GM18507 (cell line): ENCODE results near the gene NT5M.
"Not testable (repeated sequence)": the region's sequence is repeated elsewhere in the genome, so short reads cannot be mapped to it uniquely, and the experiment has no call there.

Experiments used
- DNase-seq: peaks from one replicate; pipeline ENCODE4 v3.0.0; 2011; ENCODE audit warnings: low read depth; ENCODE audit not compliant: insufficient read length; ENCODE audit errors: extremely low spot score
- FAIRE-seq: peaks from 2 replicates; lab custom pipeline; 2011; peaks lifted over from hg19 to GRCh38; lab: Jason Lieb, UNC

NT5M gene

DNA sequence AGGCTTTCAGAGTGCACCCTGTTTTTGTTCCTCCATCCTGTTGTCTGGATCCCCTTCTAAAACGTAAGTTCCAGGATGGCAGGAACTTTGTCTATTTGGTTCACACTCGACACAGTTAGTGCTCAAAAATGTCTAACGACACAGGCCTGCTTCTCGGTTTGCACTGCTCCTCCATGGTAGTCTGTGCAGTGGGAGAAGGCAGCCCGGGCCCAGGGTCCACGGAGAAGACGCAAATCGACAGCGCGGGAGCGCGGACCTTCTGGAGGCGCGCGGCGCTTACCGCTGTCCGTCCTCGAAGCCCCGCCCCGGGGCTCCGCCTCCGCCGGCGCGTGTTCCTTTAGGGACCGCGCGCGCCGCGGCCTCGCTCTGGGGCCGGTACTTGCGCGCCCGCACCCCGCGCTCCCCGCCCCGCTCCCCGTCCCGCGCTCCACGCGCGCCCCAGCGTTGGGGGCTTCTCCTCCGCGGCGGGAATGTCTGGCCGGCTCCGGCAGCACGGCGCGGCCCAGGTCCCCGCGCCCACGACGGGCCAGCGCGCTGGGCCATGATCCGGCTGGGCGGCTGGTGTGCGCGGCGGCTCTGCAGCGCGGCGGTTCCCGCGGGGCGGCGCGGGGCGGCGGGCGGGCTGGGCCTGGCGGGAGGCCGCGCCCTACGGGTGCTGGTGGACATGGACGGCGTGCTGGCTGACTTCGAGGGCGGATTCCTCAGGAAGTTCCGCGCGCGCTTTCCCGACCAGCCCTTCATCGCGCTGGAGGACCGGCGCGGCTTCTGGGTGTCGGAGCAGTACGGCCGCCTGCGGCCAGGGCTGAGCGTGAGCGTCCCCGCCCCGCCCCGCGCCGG lies at the start of gene NT5M:
Gene NT5M, plus strand, starts transcription at position 364 of the 837 bp plus-strand sequence. Its CDS starts 178 bp downstream, at position 542.
- peak; percentile 67 for FAIRE-seq
- DNase-seq: peak; percentile 72

DNA sequence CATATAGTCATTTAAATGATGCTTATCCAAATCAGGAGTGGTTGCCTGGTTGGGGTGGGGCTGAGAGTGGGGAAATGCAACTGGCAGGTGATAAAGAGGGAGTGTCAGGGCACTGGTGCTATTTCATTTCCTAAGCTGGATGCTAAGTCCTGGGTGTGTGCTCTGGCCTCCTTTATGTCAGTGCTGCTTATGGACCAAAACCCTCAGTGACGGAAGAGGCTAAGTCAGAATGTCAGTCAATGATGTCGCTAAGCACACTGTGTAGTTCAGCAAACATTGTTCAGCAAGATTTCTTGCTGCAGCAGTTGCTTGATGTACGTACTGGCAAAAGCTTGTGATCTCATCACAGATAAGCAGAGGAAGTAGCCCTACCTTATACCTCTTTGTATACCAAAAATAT lies 49.8 kb upstream of the NT5M start:
- FAIRE-seq (no peak), DNase-seq (no peak)

- FAIRE-seq (no peak), DNase-seq (no peak)
Observed at GRCh38 chr17:17254036-17254435, 49.1 kb upstream of the NT5M start.

GRCh38 chr17:17255689-17256088 lies 47.5 kb upstream of the NT5M start:
- not testable (repeated sequence) for DNase-seq, FAIRE-seq

- DNase-seq (no peak), FAIRE-seq (no peak)
Observed at GRCh38 chr17:17256316-17256715, 46.9 kb upstream of the NT5M start.

GRCh38 chr17:17258011-17258410 lies 45.2 kb upstream of the NT5M start:
- FAIRE-seq (no peak), DNase-seq (no peak)

DNA sequence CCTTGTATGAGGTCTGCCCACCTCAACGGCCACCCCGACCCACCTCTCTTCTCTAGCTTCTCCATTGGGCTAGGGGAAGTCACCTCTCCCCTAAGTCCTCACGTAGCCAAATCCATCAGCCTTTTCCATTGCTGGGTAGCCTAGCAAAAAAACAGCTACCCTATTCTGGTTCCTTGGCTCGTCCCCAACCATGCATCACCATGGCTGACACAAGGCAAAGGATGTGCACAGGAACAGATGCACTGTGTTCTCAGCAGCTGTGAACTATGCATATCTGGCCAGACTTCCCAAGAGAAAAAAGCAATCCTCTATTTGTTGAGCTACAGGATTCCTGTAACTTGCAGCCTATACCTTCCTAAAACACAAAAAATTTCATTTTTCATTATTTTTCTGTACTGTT lies 44.2 kb upstream of the NT5M start:
- FAIRE-seq (no peak), DNase-seq (no peak)

GRCh38 chr17:17264430-17264829 lies 38.7 kb upstream of the NT5M start:
- FAIRE-seq (no peak), DNase-seq (no peak)

DNA sequence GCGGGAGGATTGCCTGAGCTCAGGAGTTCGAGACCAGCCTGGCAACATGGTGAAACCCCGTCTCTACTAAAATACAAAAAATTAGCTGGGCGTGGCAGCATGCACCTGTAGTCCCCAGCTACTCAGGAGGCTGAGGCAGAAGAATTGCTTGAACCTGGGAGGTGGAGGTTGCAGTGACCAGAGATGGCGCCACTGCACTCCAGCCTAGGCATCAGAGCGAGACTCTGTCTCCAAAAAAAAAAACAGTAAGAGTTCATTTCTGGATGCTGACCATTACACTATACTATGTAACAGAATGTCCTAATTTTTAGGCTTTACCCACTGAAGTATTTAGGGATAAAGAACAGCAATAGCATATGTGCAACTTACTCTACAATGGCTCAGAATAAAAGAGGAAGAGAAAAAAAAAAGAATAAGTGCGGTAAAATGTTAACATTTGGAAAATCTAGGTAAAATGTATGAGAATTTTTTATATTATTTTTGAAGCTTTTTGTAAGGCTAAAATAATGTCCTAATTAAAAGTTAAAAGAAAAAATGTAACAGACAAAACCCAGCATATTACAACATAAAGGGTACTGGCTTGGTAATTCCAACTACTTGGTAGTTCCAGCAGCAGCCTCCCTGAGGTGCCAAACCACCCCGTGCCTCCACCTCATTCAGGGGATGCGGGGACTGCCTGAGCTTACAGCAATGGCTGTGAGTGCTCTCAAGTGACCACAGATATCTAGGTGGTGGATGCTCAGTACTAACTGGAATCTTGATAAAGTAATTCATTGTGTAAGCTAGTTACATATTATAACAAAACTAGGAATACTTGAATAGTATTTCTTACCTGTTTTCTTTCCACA lies 33.0 kb upstream of the NT5M start:
- DNase-seq: no peak
- no peak for FAIRE-seq

- FAIRE-seq (no peak), DNase-seq (no peak)
Observed at GRCh38 chr17:17275971-17276370, 27.2 kb upstream of the NT5M start.

- not testable (repeated sequence) for DNase-seq, FAIRE-seq
Observed at GRCh38 chr17:17277431-17277830, 25.7 kb upstream of the NT5M start.

DNA sequence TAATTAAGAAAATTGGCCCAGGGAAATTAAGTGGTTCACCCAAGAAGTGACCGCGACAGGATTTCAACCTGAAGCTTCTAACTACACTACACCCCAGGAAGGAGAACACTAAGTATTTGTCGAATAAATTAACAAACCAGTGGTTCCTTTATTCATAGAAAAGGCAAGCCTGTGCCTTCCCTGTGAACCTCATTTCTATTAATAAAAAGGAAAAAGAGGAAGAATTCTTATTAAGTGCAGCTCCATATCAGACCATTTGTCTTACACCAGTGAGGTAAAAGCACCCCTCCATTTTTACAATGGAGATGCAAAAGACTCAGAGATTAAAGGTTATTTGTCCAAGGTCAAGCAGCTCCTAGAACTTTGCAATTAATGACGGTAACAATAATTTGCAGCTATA lies 23.9 kb upstream of the NT5M start:
- FAIRE-seq: no peak
- DNase-seq: no peak

- FAIRE-seq (peak; percentile 97), DNase-seq (peak; percentile 95)
Observed at GRCh38 chr17:17280613-17281549, 22.3 kb upstream of the NT5M start, which contains the start of gene COPS3. Gene COPS3, minus strand, starts transcription at chr17:17281246. Its CDS starts 60 bp downstream, at chr17:17281186.

DNA sequence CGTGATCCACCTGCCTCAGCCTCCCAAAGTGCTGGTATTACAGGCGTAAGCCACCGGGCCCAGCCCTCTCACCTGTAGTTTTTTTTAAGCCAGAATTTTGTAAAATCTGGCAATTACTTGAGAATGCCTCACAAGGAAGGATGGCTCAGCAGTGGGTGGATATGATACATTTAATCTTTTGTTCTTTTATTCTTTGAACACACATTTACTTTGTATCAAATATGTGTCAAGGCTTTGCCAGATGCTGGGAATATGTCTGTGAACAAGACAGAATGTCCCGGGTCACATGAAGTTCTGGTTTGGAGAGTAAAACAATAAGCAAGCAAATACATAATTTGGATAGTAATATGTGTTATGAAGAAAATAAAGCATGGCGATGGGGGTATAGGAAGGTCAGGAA lies 17.2 kb upstream of the NT5M start:
- no peak for DNase-seq
- FAIRE-seq: no peak

GRCh38 chr17:17289086-17289485 lies 14.1 kb upstream of the NT5M start:
- FAIRE-seq: no peak
- DNase-seq: no peak

DNA sequence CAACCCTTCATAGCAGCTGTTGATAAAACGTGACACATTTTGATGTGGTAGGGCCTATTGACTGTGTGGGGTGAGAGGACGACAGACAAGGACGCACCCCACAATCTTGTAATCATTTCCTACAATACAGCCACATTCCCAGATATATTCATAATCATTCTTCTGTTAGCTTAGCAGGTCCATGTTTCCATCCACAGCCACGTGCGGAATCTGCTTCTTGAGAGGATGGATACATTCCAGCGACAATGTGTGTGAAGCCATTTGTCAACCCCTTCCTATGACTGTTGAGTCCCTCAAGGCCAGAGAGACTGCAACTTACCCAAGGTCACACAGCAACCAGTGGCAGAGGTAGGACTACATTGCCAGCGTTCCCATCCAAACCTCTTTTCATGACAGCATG lies 13.5 kb upstream of the NT5M start:
- no peak for DNase-seq
- FAIRE-seq: no peak

DNA sequence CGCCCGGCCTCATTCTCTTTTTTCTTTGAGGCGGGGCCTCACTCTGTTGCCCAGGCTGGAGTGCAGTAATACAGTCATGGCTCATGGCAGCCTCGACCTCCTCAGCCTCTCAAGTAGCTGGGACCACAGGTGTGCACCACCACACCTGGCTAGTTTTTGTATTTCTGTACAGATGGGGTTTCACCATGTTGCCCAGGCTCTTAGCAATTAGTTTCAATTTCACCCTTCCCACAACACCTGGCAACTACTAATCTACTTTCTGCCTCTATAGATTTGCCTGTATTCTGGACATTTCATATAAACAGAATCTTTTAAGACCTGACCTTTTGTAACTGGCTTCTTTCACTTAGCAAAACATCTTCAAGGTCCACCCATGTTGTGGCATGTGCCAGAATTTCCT lies 8.0 kb upstream of the NT5M start:
- FAIRE-seq: no peak
- no peak for DNase-seq

DNA sequence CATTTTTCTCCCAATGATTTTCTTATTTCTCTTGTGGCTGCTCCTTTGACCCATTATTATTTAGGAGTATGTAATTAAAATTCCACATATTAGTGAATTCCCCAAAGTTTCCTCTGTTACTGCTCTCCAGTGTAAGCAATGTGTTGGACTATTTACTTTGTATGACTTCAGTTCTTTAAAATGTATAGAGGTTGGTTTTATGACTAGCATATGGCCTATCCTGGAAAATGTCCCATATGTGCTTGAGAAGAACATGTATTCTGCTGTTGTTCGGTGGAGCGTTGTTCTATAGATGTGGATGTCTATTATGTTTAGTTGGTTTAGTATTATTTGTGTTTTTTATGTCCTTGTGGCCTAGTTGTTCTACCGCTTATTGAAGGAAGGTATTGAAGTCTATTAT lies 6.0 kb upstream of the NT5M start:
- no peak for FAIRE-seq

GRCh38 chr17:17298108-17298507 lies 5.1 kb upstream of the NT5M start:
- peak; percentile 50 for FAIRE-seq
- DNase-seq: no peak

More for the DNA sequence above, 6.0 kb upstream of the NT5M start:
- no peak for DNase-seq
